Measurements from ENCODE around the gene MUCL3. TPM values are rescaled to one million over a fixed set of nuclear protein-coding genes. Genes with fewer than 3 reads are reported as not detected.

Gene MUCL3
- total RNA-seq, 1 donor = not detected

GRCh38 chr6:30913721-30914075 lies 27.1 kb upstream of the MUCL3 start:
- no peak for TF ChIP-seq CTCF (IDR thresholded peaks at IDR 0.05; ENCODE audit: insufficient read depth, low read depth, low read length)
- H3K4me3 ChIP-seq (ENCODE audit: low read depth, low read length) = peak overlapping the region; percentile 48
- no peak for DNase-seq (ENCODE audit: low read depth)

- peak; percentile 93 for DNase-seq (ENCODE audit: low read depth)
Measured at GRCh38 chr6:30914076-30914853, 26.5 kb upstream of the MUCL3 start, which contains the start of gene VARS2. Gene VARS2 (plus strand): TSS chr6:30914238. CDS start chr6:30914837, 599 bp downstream.

GRCh38 chr6:30914854-30915590 lies 25.8 kb upstream of the MUCL3 start:
- TF ChIP-seq CTCF (IDR thresholded peaks at IDR 0.05; ENCODE audit: insufficient read depth, low read depth, low read length) = no peak
- DNase-seq (ENCODE audit: low read depth) = no peak
- peak overlapping the region; percentile 59 for H3K4me3 ChIP-seq (ENCODE audit: low read depth, low read length)

More at GRCh38 chr6:30914076-30914853, 26.5 kb upstream of the MUCL3 start, which contains the start of gene VARS2:
- peak; percentile 34 for TF ChIP-seq CTCF (IDR thresholded peaks at IDR 0.05; ENCODE audit: insufficient read depth, low read depth, low read length)
- peak within 1 kb of the TSS; percentile 59 for H3K4me3 ChIP-seq (ENCODE audit: low read depth, low read length)

GRCh38 chr6:30915591-30915946 lies 25.2 kb upstream of the MUCL3 start:
- TF ChIP-seq CTCF (IDR thresholded peaks at IDR 0.05; ENCODE audit: insufficient read depth, low read depth, low read length) = peak; percentile 72
- DNase-seq (ENCODE audit: low read depth) = peak; percentile 75

GRCh38 chr6:30917041-30917440 lies 23.7 kb upstream of the MUCL3 start:
- no peak for DNase-seq (ENCODE audit: low read depth)
- H3K4me3 ChIP-seq (ENCODE audit: low read depth, low read length) = no peak overlapping the region
- TF ChIP-seq CTCF (IDR thresholded peaks at IDR 0.05; ENCODE audit: insufficient read depth, low read depth, low read length) = no peak

More at GRCh38 chr6:30915591-30915946, 25.2 kb upstream of the MUCL3 start:
- no peak overlapping the region for H3K4me3 ChIP-seq (ENCODE audit: low read depth, low read length)

- TF ChIP-seq CTCF (IDR thresholded peaks at IDR 0.05; ENCODE audit: insufficient read depth, low read depth, low read length) = no peak
- no peak overlapping the region for H3K4me3 ChIP-seq (ENCODE audit: low read depth, low read length)
- no peak for DNase-seq (ENCODE audit: low read depth)
Measured at GRCh38 chr6:30917487-30917886, 23.3 kb upstream of the MUCL3 start.

Measured in fibroblast of villous mesenchyme (primary cell).